A673 (cell line): Measurements from ENCODE around the gene RIPOR2. TPM values are rescaled to one million over a fixed set of nuclear protein-coding genes. Genes with fewer than 3 reads are reported as not detected.

Experiments used
- BruUV-seq: library from RNA; stranded (reverse); fragments of 400-500 nt; replicated peaks from 2 replicates; lab custom pipeline; 2021; lab: Mats Ljungman, UMichigan
- CTCF ChIA-PET: fragments of 300-600 bp; sonication (Branson Sonifier 250); formaldehyde crosslinking; loops from one replicate; lab custom pipeline; 2022; ENCODE audit warnings: antibody characterized with exemption; lab: Charles Lee
- POLR2A ChIA-PET: fragments of 300-600 bp; sonication (Branson Sonifier 250); formaldehyde crosslinking; loops from one replicate; lab custom pipeline; 2022; ENCODE audit warnings: antibody characterized with exemption; ENCODE audit not compliant: low non-redundant PET; lab: Charles Lee
- DNase-seq: peaks from one replicate; pipeline ENCODE4 v3.0.0-alpha.2; 2015; ENCODE audit warnings: low spot score
- H3K27ac ChIP-seq: fragments of 200-600 bp; sonication (generic); 2 replicates; pipeline ENCODE4 v1.5.1; 2016; ENCODE audit warnings: mixed run types, low read depth, mild to moderate bottlenecking, mixed read lengths, antibody characterized with exemption, low read length; ENCODE audit not compliant: poor library complexity, severe bottlenecking
- H3K27me3 ChIP-seq: fragments of 200-600 bp; sonication (generic); replicated peaks from 2 replicates; pipeline ENCODE4 v1.6.1; 2017; ENCODE audit warnings: mixed run types, low read depth, mild to moderate bottlenecking, mixed read lengths, antibody characterized with exemption, low read length; ENCODE audit not compliant: insufficient read depth, poor library complexity
- H3K36me3 ChIP-seq: fragments of 200-600 bp; sonication (generic); 2 replicates; pipeline ENCODE4 v1.6.1; 2016; ENCODE audit warnings: mixed run types, mild to moderate bottlenecking, mixed read lengths, antibody characterized with exemption, low read length; ENCODE audit not compliant: insufficient read depth, poor library complexity, severe bottlenecking
- H3K4me1 ChIP-seq: fragments of 200-600 bp; sonication (generic); 2 replicates; pipeline ENCODE4 v1.6.1; 2017; ENCODE audit warnings: mixed run types, mild to moderate bottlenecking, mixed read lengths, antibody characterized with exemption, low read length; ENCODE audit not compliant: insufficient read depth, poor library complexity, severe bottlenecking
- H3K4me3 ChIP-seq: fragments of 200-600 bp; sonication (generic); 2 replicates; pipeline ENCODE4 v1.5.1; 2016; ENCODE audit warnings: low read depth, mixed run types, mild to moderate bottlenecking, mixed read lengths, low read length; ENCODE audit not compliant: poor library complexity, severe bottlenecking
- H3K9me3 ChIP-seq: fragments of 200-600 bp; sonication (generic); 2 replicates; pipeline ENCODE4 v1.6.1; 2016; ENCODE audit warnings: mixed run types, low read depth, mild to moderate bottlenecking, mixed read lengths, antibody characterized with exemption, low read length; ENCODE audit not compliant: poor library complexity, severe bottlenecking
- CTCF ChIP-seq: fragments of 300-800, 200-600 bp; sonication (generic); conservative IDR thresholded peaks from 2 replicates; pipeline ENCODE4 v1.5.1; 2017; ENCODE audit warnings: low read depth, mild to moderate bottlenecking, antibody characterized with exemption, low read length, moderate library complexity, mixed read lengths
- EZH2 ChIP-seq: fragments of 200-600 bp; sonication (generic); IDR thresholded peaks from 2 replicates; pipeline ENCODE4 v1.6.1; 2017; ENCODE audit warnings: borderline replicate concordance, low read depth, mild to moderate bottlenecking, mixed read lengths, antibody characterized with exemption, low read length; ENCODE audit not compliant: poor library complexity, severe bottlenecking
- intact Hi-C: fragments of 100-400 bp; cut with micrococcal nuclease; formaldehyde crosslinking; loops from one replicate; pipeline ENCODE4 v1.10.0; 2022; ENCODE audit not compliant: unreplicated experiment
- total RNA-seq: library from RNA; stranded (reverse); gene quantifications from 2 replicates; pipeline ENCODE4 v1.2.3, GENCODE V29; 2021

Gene RIPOR2
- total RNA-seq, 1 experiment from 2014 or later, result 0.17 TPM

- intact Hi-C loops, result no loop called here
- no peak for DNase-seq
- ChIA-PET POLR2A (no interaction called here), CTCF (no interaction called here)
- BruUV-seq, result no TSS peak
- peaks cover 5% of the 10 kb centered on the region for H3K4me1 ChIP-seq
- no peak overlapping the region for H3K27ac ChIP-seq
- no peaks in the 10 kb centered on the region for H3K36me3 ChIP-seq
- no peak overlapping the region for H3K4me3 ChIP-seq
- TF ChIP-seq CTCF, result no peak
- no peak for TF ChIP-seq EZH2
- no peaks in the 10 kb centered on the region for H3K9me3 ChIP-seq
- H3K27me3 ChIP-seq, result no peaks in the 10 kb centered on the region
These were observed 84.7 kb downstream of the RIPOR2 start for GRCh38 chr6:24851086-24851485.

GRCh38 chr6:24849713-24850112 is 86.0 kb downstream of the RIPOR2 start:
- Histone ChIP-seq H3K4me3 (no peak overlapping the region), H3K27ac (no peak overlapping the region), H3K9me3 (no peaks in the 10 kb centered on the region), H3K4me1 (no peaks in the 10 kb centered on the region), H3K36me3 (no peaks in the 10 kb centered on the region), H3K27me3 (no peaks in the 10 kb centered on the region)
- intact Hi-C loops, result no loop called here
- BruUV-seq, result no TSS peak
- POLR2A ChIA-PET, result no interaction called here
- CTCF ChIA-PET, result interaction anchor here (0.6 kb wide), 1 partner anchor 76 kb away, joined by 3 read pairs; no protein-coding TSS in a partner anchor
- TF ChIP-seq EZH2, result no peak
- no peak for TF ChIP-seq CTCF
- DNase-seq, result no peak

GRCh38 chr6:24848461-24848860 is 87.3 kb downstream of the RIPOR2 start:
- H3K27ac ChIP-seq, result no peak overlapping the region
- DNase-seq, result no peak
- TF ChIP-seq CTCF, result no peak
- TF ChIP-seq EZH2, result no peak
- ChIA-PET POLR2A (no interaction called here), CTCF (no interaction called here)
- H3K27me3 ChIP-seq, result no peaks in the 10 kb centered on the region
- no TSS peak for BruUV-seq
- intact Hi-C loops, result no loop called here
- H3K36me3 ChIP-seq, result no peaks in the 10 kb centered on the region
- H3K4me1 ChIP-seq, result no peaks in the 10 kb centered on the region
- H3K9me3 ChIP-seq, result no peaks in the 10 kb centered on the region
- no peak overlapping the region for H3K4me3 ChIP-seq
